Right lobe of liver (tissue), 6 donors: Measurements from ENCODE around the gene WTAP. TPM values are rescaled to one million over a fixed set of nuclear protein-coding genes. Genes with fewer than 3 reads are reported as not detected.
"Not testable (repeated sequence)": the region's sequence is repeated elsewhere in the genome, so short reads cannot be mapped to it uniquely, and the experiment has no call there.

Source experiments
- ATAC-seq, 4 donors: fragments of 200-7000 bp; cut with Tn5 transposase; one replicate each; pipeline ENCODE4 v1.9.1; 2020; ENCODE audit warnings: mild to moderate bottlenecking in 4 of 4, moderate library complexity in 4 of 4
- DNase-seq, 3 donors: peaks; one replicate each; pipeline ENCODE4 v3.0.0-alpha.2; 2020
- H3K27ac ChIP-seq, 3 donors: fragments of 200-600 bp; one replicate each; pipeline ENCODE4 v1.8.0; 2022
- H3K27me3 ChIP-seq, 2 donors: fragments of 200-600 bp; one replicate each; pipeline ENCODE4 v1.8.0; 2022
- H3K36me3 ChIP-seq, 4 donors: fragments of 200-600 bp; sonication (generic) in 1 of 4; one replicate each; pipeline versions ENCODE4 v1.5.1 to v1.8.0; 2017 to 2022; ENCODE audit warnings: control low read depth in 1 of 4
- H3K4me1 ChIP-seq, 4 donors: fragments of 200-600 bp; sonication (generic) in 1 of 4; one replicate each; pipeline versions ENCODE4 v1.5.1 to v1.8.0; 2017 to 2022; ENCODE audit warnings: control low read depth in 1 of 4
- H3K4me3 ChIP-seq, 3 donors: fragments of 200-600 bp; one replicate each; pipeline ENCODE4 v1.8.0; 2022
- H3K9me3 ChIP-seq, 4 donors: fragments of 200-600 bp; sonication (generic) in 1 of 4; one replicate each; pipeline versions ENCODE4 v1.5.1 to v1.8.0; 2017 to 2022; ENCODE audit warnings: control low read depth in 1 of 4
- CTCF ChIP-seq, 4 donors: fragments of 200-600 bp in 3 of 4; fragments of 450-650 bp in 1 of 4; IDR thresholded peaks; one replicate each; pipeline versions ENCODE4 v1.5.1 to v1.8.0; 2016 to 2022; ENCODE audit warnings: antibody characterized with exemption in 4 of 4, mild to moderate bottlenecking in 2 of 4
- POLR2A ChIP-seq: fragments of 450-650 bp; IDR thresholded peaks from one replicate; pipeline ENCODE4 v1.6.1; 2017; ENCODE audit warnings: antibody characterized with exemption, mild to moderate bottlenecking
- WGBS: methylation state at CpG from one replicate; pipeline ENCODE4 v1.1.6; 2018; ENCODE audit warnings: low coverage, low lambda C conversion rate; ENCODE audit not compliant: insufficient coverage; ENCODE audit errors: missing lambda C conversion rate; 5-methylcytosine and 5-hydroxymethylcytosine counted together
- intact Hi-C, 2 donors: fragments of 100-400 bp; cut with DNase I; formaldehyde crosslinking; loops; one replicate each; pipeline versions ENCODE4 v1.11.2 to v1.14.1; 2022
- total RNA-seq, 6 experiments: library from RNA; depleted of rRNA in 2 of 6; stranded (reverse); fragments of >200 nt in 2 of 6; fragmentation: NEBNext Ultra II Directional in 3 of 6; extraction: Animal tissue kit (Norgen Biotek cat#: 25700) in 3 of 6; gene quantifications; one replicate each; pipeline versions ENCODE4 v1.1.0 to v1.2.4, GENCODE V29; 2016 to 2023
- donor health status: DM: no; HTN: yes; CAD: no.
- donor health status: DM: no; HTN: no; CAD: no.
- donor health status: DM: no; HTN: no; CAD: no.
- donor health status: DM: no; HTN: yes; CAD: no.
- donor health status: DM: no; HTN: yes; CAD: no.

WTAP gene
- total RNA-seq, 6 experiments from 2014 or later: 21.1 to 64.3 (median 37.6) TPM

GRCh38 chr6:159718634-159719033 lies 8.7 kb upstream of the WTAP start:
- TF ChIP-seq CTCF (IDR thresholded peaks at IDR 0.05) (no peak), POLR2A (no peak)
- ATAC-seq (peak in 1 of 4 donors; percentile 3), DNase-seq (no peak)
- WGBS: 59% methylated on average over 3 of the region's 3 CpGs
- peak overlapping the region in 1 of 3 donors; percentile 31 for H3K27ac ChIP-seq
- no peak overlapping the region for H3K4me3 ChIP-seq
- no peaks in the 10 kb centered on the region for H3K27me3 ChIP-seq
- no peaks in the 10 kb centered on the region for H3K9me3 ChIP-seq
- no peaks in the 10 kb centered on the region for H3K36me3 ChIP-seq
- intact Hi-C loops: no loop called here
- peaks cover 0 to 29% (median 3%) of the 10 kb centered on the region in 4 donors for H3K4me1 ChIP-seq

DNA sequence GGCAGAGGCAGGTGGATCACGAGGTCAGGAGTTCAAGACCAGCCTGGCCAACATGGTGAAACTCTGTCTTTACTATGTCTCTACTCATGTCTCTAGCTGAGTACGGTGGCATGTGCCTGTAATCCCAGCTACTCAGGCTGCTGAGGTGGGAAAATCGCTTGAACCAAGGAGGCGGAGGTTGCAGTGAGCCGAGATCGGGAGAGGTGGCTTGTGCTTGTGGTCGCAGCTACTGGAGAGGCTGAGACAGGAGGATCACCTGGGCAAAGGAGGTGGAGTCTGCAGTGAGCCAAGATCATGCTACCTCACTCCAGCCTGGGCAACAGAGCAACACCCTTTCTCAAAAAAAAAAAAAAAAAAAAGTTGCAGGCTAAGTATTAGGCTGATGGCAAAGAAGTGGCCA lies 8.0 kb upstream of the WTAP start:
- ATAC-seq (no peak), DNase-seq (no peak)
- Histone ChIP-seq H3K36me3 (no peaks in the 10 kb centered on the region), H3K27me3 (no peaks in the 10 kb centered on the region), H3K9me3 (no peaks in the 10 kb centered on the region), H3K27ac (no peak overlapping the region), H3K4me3 (no peak overlapping the region), H3K4me1 (peaks cover 0 to 29% (median 3%) of the 10 kb centered on the region in 4 donors)
- TF ChIP-seq CTCF (IDR thresholded peaks at IDR 0.05) (no peak), POLR2A (no peak)
- WGBS: 93% methylated on average over 4 of the region's 7 CpGs
- intact Hi-C loops: no loop called here

- H3K36me3 ChIP-seq: no peaks in the 10 kb centered on the region
- peaks cover 0 to 35% (median 4%) of the 10 kb centered on the region in 4 donors for H3K4me1 ChIP-seq
- intact Hi-C loops: no loop called here
- H3K9me3 ChIP-seq: no peaks in the 10 kb centered on the region
- peak; percentile 30 to 51 (median 41) for TF ChIP-seq CTCF (IDR thresholded peaks at IDR 0.05)
- TF ChIP-seq POLR2A: no peak
- H3K4me3 ChIP-seq: no peak overlapping the region
- DNase-seq (no peak), ATAC-seq (peak; percentile 6 to 61 (median 45))
- 60% methylated on average over 6 of the region's 7 CpGs for WGBS
- H3K27me3 ChIP-seq: no peaks in the 10 kb centered on the region
- H3K27ac ChIP-seq: no peak overlapping the region
These were observed 6.6 kb upstream of the WTAP start for GRCh38 chr6:159720708-159721107.

GRCh38 chr6:159721981-159722380 lies 5.3 kb upstream of the WTAP start:
- H3K36me3 ChIP-seq, H3K27me3 ChIP-seq, H3K9me3 ChIP-seq, DNase-seq, ATAC-seq, H3K27ac ChIP-seq, H3K4me3 ChIP-seq, intact Hi-C loops: not testable (repeated sequence)
- H3K4me1 ChIP-seq: peaks cover 0 to 26% (median 3%) of the 10 kb centered on the region in 4 donors
- WGBS: 100% methylated on average over 2 of the region's 3 CpGs

DNA sequence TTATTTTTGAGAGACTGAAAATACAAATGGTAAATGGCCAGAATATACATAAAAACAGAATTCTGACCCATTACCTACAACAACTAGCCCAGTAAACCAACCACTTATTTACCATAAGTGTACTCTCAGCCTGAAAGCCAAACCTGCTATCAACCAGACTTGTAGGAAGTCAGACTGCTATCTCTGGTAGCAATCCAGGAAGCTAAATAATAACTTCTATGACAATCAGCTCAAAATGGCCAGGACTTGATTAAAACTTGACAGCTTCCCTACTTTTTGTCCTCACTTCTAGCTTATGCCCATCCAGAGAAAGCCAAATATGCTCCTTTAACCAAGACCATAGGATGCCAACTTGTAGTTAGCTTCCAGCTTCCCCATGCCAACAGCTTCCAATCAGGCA lies 4.7 kb upstream of the WTAP start:
- intact Hi-C loops: no loop called here
- peaks cover 0 to 21% (median 3%) of the 10 kb centered on the region in 4 donors for H3K4me1 ChIP-seq
- H3K9me3 ChIP-seq: no peaks in the 10 kb centered on the region
- TF ChIP-seq POLR2A: no peak
- no peak for TF ChIP-seq CTCF (IDR thresholded peaks at IDR 0.05)
- H3K36me3 ChIP-seq: no peaks in the 10 kb centered on the region
- no peak overlapping the region for H3K4me3 ChIP-seq
- ATAC-seq (no peak), DNase-seq (no peak)
- H3K27me3 ChIP-seq: no peaks in the 10 kb centered on the region
- H3K27ac ChIP-seq: no peak overlapping the region
